Pancreas (tissue), 10 donors: ENCODE results near the gene ARID3B. TPM values are rescaled to one million over a fixed set of nuclear protein-coding genes. Genes with fewer than 3 reads are reported as not detected.

ENCODE experiments used
- ATAC-seq, 4 donors: fragments of 200-7000 bp; cut with Tn5 transposase; one replicate each; pipeline versions ENCODE4 v1.8.0 to v1.9.1; 2020; ENCODE audit warnings: mild to moderate bottlenecking in 4 of 4, moderate library complexity in 4 of 4
- DNase-seq, 6 donors: peaks; one replicate each; pipeline ENCODE4 v3.0.0-alpha.2; 2020
- FAIRE-seq: peaks from 2 replicates; lab custom pipeline; 2012; peaks lifted over from hg19 to GRCh38; lab: Jason Lieb, UNC
- H3K27ac ChIP-seq, 4 donors: fragments of 200-600 bp; sonication (generic); 1 replicate in 3 of 4; 2 replicates in 1 of 4; pipeline versions ENCODE4 v1.5.0 to v1.8.0; 2020
- H3K27me3 ChIP-seq, 4 donors: fragments of 200-600 bp; one replicate each; pipeline ENCODE4 v1.8.0; 2021
- H3K36me3 ChIP-seq, 3 donors: fragments of 200-600 bp; sonication (generic) in 1 of 3; one replicate each; pipeline versions ENCODE4 v1.5.0 to v1.8.0; 2020 to 2021
- H3K4me1 ChIP-seq, 3 donors: fragments of 200-600 bp; one replicate each; pipeline ENCODE4 v1.8.0; 2021
- H3K4me3 ChIP-seq, 4 donors: fragments of 200-600 bp; sonication (generic) in 2 of 4; one replicate each; pipeline versions ENCODE4 v1.5.0 to v1.8.0; 2020 to 2021
- H3K9me3 ChIP-seq, 4 donors: fragments of 200-600 bp; one replicate each; pipeline ENCODE4 v1.8.0; 2021
- WGBS, 2 donors: extraction: QIAGEN DNeasy Blood & Tissue Kit; methylation state at CpG; one replicate each; pipeline ENCODE4 v1.1.7; 2013; 5-methylcytosine and 5-hydroxymethylcytosine counted together
- intact Hi-C, 3 donors: fragments of 100-400 bp; cut with DNase I; formaldehyde crosslinking; loops; one replicate each; pipeline versions ENCODE4 v1.11.1 to v1.14.2; 2022
- polyA plus RNA-seq, 2 donors: library from polyadenylated mRNA; stranded (reverse); fragments of 200-250 nt; gene quantifications; one replicate each; pipeline ENCODE4 v1.2.3, GENCODE V29; 2013
- total RNA-seq, 6 donors: library from RNA; stranded (reverse); fragmentation: NEBNext Ultra II Directional in 4 of 6; extraction: Animal tissue kit (Norgen Biotek cat#: 25700) in 4 of 6; gene quantifications; one replicate each; pipeline versions ENCODE4 v1.2.1 to v1.2.4, GENCODE V29; 2021 to 2023
- TF ChIP-seq, protein P1 (sequence below), 4 donors: fragments of 200-600 bp; sonication (generic) in 3 of 4; IDR thresholded peaks; one replicate each; pipeline versions ENCODE4 v1.5.0 to v1.8.0; 2021; ENCODE audit warnings: antibody characterized with exemption in 4 of 4
- donor health status: healthy with polysubstance abuse.
- donor health status: DM: no; HTN: no; CAD: no; lungs with moderate emphysema.
- donor health status: DM: no; HTN: no; CAD: no.
- donor health status: control.
- donor health status: control.
- donor health status: Bipolar disorder and iron deficiency.
- donor health status: DM: yes; HTN: yes; CAD: no.
- donor health status: DM: no; HTN: no; CAD: no.
- donor health status: DM: no; HTN: no; CAD: no.
- donor health status: DM: yes; HTN: yes; CAD: no.

Gene ARID3B
- total and polyA plus RNA-seq, 8 donors: 2.9 to 4.8 (median 3.8) TPM

- ATAC-seq (no peak), DNase-seq (no peak), FAIRE-seq (no peak)
- Histone ChIP-seq H3K27ac (no peak overlapping the region), H3K36me3 (no peaks in the 10 kb centered on the region), H3K4me3 (no peak overlapping the region), H3K9me3 (no peaks in the 10 kb centered on the region), H3K27me3 (no peaks in the 10 kb centered on the region), H3K4me1 (no peaks in the 10 kb centered on the region)
- intact Hi-C loops: no loop called here
- TF ChIP-seq, protein P1, sequence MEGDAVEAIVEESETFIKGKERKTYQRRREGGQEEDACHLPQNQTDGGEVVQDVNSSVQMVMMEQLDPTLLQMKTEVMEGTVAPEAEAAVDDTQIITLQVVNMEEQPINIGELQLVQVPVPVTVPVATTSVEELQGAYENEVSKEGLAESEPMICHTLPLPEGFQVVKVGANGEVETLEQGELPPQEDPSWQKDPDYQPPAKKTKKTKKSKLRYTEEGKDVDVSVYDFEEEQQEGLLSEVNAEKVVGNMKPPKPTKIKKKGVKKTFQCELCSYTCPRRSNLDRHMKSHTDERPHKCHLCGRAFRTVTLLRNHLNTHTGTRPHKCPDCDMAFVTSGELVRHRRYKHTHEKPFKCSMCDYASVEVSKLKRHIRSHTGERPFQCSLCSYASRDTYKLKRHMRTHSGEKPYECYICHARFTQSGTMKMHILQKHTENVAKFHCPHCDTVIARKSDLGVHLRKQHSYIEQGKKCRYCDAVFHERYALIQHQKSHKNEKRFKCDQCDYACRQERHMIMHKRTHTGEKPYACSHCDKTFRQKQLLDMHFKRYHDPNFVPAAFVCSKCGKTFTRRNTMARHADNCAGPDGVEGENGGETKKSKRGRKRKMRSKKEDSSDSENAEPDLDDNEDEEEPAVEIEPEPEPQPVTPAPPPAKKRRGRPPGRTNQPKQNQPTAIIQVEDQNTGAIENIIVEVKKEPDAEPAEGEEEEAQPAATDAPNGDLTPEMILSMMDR (IDR thresholded peaks at IDR 0.05): no peak
- WGBS, 2 donors: 91 to 95% methylated on average over 2 of the region's 2 CpGs
Measured at GRCh38 chr15:74500401-74500800, 40.6 kb upstream of the ARID3B start.

GRCh38 chr15:74502301-74502700 lies 38.7 kb upstream of the ARID3B start:
- FAIRE-seq (no peak), DNase-seq (no peak), ATAC-seq (no peak)
- intact Hi-C loops: no loop called here
- Histone ChIP-seq H3K9me3 (no peaks in the 10 kb centered on the region), H3K27me3 (no peaks in the 10 kb centered on the region), H3K4me1 (no peaks in the 10 kb centered on the region), H3K36me3 (no peaks in the 10 kb centered on the region), H3K4me3 (no peak overlapping the region), H3K27ac (no peak overlapping the region)
- 73 to 97% methylated on average over 3 of the region's 3 CpGs for WGBS, 2 donors
- TF ChIP-seq, protein P1 (IDR thresholded peaks at IDR 0.05): no peak

DNA sequence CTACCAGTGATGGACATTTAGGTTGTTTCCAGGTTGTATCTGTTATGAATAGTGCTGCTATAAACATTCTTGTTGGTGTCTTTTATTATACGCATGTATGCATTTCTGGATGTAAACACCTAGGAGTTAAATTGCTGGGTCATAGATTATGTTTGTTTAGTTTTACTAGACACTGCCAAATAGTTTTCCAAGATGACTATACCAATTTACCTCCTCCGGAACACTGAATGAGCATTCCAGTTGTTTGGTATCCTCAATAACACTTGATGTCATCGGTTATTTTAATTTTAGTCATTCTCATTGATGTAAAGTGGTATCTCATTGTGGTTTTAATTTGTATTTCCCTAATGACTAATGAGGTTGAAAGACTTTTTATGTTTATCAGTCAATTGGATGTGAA lies 36.6 kb upstream of the ARID3B start:
- Histone ChIP-seq H3K4me1 (no peaks in the 10 kb centered on the region), H3K4me3 (no peak overlapping the region), H3K27me3 (no peaks in the 10 kb centered on the region), H3K9me3 (no peaks in the 10 kb centered on the region), H3K27ac (no peak overlapping the region), H3K36me3 (no peaks in the 10 kb centered on the region)
- WGBS, 2 donors: 97 to 98% methylated on average over 3 of the region's 3 CpGs
- TF ChIP-seq, protein P1 (IDR thresholded peaks at IDR 0.05): no peak
- DNase-seq (no peak), ATAC-seq (no peak), FAIRE-seq (no peak)
- intact Hi-C loops: no loop called here

DNA sequence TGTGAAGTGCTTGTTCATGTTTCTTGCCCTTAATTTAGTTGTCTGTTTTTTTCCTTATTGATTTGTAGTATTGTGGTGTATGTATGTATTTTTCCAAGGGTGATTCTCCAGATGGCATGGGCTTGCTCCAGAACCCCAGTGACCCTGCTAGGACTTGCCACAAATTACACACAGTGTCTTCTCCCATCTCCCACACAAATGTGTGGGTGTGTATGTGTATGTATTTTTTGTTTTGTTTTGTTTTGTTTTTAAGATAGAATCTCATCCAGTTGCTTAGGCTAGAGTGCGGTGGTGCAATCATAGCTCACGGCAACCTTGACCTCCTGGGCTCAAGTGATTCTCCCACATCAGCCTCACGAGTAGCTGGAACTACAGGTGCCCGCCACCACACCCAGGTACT lies 36.2 kb upstream of the ARID3B start:
- no peaks in the 10 kb centered on the region for H3K36me3 ChIP-seq
- WGBS, 2 donors: 93 to 95% methylated on average over 4 of the region's 4 CpGs
- H3K27me3 ChIP-seq: no peaks in the 10 kb centered on the region
- no peak overlapping the region for H3K27ac ChIP-seq
- ATAC-seq (no peak), DNase-seq (no peak), FAIRE-seq (no peak)
- H3K9me3 ChIP-seq: no peaks in the 10 kb centered on the region
- intact Hi-C loops: no loop called here
- H3K4me3 ChIP-seq: no peak overlapping the region
- no peaks in the 10 kb centered on the region for H3K4me1 ChIP-seq
- TF ChIP-seq, protein P1 (IDR thresholded peaks at IDR 0.05): no peak

DNA sequence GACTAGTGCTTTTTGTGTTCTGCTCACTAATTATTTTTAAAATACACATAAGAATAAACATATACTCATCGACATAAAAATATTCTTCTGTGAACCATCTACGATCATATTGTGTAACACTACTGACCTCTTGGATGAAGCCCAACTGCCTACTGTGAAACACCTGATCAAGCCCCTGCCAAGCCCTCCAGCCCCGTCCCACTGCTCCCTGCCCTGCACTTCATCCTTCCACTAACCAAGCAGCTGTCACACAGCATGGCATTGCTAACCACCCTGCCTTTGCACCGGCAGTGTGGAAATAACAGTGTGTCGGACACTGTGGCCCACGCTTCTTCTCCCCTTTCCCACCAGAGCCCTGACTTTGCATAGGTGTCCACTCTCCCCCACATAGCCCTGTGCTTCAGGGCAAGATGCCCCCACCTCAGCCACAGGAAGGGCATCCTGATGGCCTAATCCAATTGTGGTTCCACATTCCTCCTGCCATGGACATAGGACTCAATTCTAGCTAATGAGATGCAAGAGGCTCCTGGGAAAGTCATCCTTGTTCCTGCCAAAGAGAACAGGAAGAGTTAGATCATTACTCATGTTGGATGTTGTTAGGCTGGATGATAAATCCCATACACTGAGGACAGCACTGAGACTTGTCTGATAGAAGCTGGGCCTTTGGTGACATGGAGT lies 35.0 kb upstream of the ARID3B start:
- TF ChIP-seq, protein P1 (IDR thresholded peaks at IDR 0.05): no peak
- H3K9me3 ChIP-seq: no peaks in the 10 kb centered on the region
- FAIRE-seq (no peak), ATAC-seq (no peak), DNase-seq (no peak)
- WGBS, 2 donors: 87% methylated on average over 6 of the region's 6 CpGs
- H3K27me3 ChIP-seq: no peaks in the 10 kb centered on the region
- no peak overlapping the region for H3K27ac ChIP-seq
- intact Hi-C loops: no loop called here
- H3K4me1 ChIP-seq: no peaks in the 10 kb centered on the region
- no peaks in the 10 kb centered on the region for H3K36me3 ChIP-seq
- no peak overlapping the region for H3K4me3 ChIP-seq
